ENCODE measurements around the gene NGRN.

NGRN gene

GRCh38 chr15:90309020-90309419 is 43.5 kb downstream of the NGRN start:
- in situ Hi-C loops (cut with MboI; ENCODE audit: low sequenced_read_pairs): loop anchor here (25.0 kb wide), 1 partner anchor 953 kb away; no protein-coding TSS in a partner anchor

DNA sequence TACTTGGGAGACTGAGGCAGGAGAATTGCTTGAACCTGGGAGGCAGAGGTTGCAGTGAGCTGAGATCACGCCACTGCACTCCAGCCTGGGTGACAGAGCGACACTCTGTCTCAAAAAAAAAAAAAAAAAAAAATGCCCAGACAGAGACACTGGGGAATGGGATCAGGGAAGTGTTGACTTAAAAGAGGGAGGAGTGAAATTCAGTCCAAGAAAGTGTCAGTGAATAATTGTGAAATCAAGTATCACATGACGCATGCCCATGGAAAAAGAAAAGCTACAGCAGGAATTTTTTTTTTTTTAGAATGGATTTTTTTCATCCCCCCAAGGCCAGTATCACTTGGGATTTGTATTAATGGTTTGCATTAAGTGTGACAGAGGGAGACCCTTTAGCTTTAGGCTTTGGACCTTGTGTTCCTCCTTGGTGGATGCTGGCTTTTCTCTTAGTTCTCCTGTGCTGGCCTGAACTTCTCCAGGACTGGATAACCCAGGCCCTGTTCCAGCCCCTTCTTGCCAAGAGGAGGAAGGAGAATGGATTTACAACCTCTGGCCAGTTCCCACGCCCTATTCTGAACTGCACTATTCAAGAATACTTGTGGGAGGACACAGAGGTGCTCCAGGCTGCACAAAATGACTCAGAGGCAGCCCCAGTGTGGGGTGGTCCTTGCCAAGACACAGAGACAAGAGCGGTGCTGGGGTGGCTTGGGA is 50.0 kb downstream of the NGRN start:
- in situ Hi-C loops (cut with MboI; ENCODE audit: low sequenced_read_pairs): loop anchor here (25.0 kb wide), 1 partner anchor 947 kb away; no protein-coding TSS in a partner anchor

DNA sequence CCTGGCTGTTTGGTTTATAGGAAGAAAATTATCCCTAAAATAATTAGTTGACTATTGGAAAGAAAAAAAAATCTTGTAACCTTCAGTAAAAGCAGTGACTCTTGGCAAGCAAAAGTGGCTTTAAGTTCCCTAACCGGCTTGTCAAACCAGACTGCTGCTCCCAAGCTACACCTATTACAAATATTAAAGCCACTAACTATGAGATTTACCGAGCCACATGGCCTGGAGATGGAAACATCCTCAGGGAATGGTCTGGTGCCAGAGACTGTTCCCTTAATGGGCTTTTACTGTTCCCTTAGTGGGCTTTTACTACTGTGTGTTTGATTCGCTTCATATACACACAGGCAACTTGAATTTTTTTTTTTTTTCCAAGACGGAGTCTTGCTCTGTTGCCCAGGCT is 50.7 kb downstream of the NGRN start:
- in situ Hi-C loops (cut with MboI; ENCODE audit: low sequenced_read_pairs): loop anchor here (25.0 kb wide), 1 partner anchor 946 kb away; no protein-coding TSS in a partner anchor

DNA sequence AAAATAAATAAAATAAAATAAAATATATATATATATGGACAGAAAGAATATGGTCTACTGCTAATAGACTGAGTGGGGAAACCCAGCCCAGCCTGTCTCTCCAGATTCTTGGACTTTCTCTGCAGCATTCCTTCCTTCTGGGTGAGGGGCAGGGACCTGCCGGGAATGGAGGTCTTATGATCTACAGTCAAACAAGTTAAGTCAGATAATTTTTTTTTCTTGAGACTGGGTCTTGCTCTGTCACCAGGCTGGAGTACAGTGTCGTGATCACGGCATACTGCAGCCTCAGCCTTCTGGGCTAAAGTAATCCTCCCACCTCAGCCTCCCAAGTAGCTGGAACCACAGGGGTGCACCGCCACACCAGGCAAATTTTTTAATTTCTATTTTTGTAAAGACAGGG is 53.1 kb downstream of the NGRN start:
- in situ Hi-C loops (cut with MboI; ENCODE audit: low sequenced_read_pairs): loop anchor here (25.0 kb wide), 1 partner anchor 944 kb away; no protein-coding TSS in a partner anchor

DNA sequence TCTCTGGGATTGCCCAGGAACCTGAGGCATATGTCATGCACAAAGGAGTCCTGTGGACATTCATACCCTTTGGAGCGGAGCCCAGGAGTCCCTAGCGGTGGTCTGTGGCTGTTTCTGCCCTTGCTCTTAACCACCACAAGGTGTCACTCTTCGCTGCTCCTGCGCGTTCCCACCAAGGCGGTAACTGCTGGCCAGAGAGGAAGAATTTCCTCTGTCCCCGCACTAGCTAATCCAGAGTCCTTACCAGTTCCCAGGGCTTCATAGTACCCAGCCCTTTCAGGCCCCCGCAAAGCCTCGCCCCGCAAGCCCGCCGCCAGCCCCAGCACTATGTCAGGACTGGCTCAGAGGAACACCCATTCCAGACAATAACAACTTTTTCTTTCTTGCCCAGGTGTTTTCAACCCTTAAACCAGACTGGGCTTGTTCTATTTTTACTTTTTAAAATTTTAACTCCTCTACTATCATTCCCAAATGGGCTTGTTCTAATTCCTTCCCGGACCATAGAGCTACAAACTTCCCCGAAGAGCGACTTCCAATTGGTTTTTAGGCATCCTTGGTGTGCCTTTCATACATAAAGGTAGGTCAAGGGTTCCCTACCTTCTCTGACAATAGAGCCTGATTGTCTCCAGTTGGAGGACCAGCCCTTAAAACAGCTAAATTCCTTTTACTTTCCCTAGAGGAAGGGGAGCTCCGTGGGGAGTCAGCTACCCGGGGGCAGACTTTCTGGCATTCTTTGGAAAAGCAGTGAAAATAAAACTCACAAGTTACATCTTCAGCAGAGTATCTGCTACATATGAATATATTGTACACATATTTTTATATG is 54.8 kb downstream of the NGRN start:
- in situ Hi-C loops (cut with MboI; ENCODE audit: low sequenced_read_pairs): loop anchor here (10.0 to 25.0 kb wide), 2 partner anchors 285 to 942 kb away; no protein-coding TSS in a partner anchor

DNA sequence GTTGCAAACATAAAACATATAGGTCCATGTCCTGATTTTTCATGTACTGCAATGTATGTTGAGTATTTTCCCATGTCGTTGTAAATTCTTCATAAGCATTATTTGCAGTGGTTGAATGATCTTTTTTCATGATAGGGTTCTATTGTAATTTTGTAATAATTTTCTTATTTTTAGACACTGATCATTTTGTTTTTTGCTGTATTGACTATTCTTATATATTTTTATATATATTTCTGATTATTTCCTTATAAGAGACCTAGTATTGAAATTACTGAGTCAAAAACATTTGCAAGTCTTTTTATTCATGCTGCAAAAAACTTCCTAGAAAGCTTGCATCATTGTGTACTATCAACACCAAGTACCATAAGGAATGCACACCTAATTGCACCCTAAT is 55.4 kb downstream of the NGRN start:
- in situ Hi-C loops (cut with MboI; ENCODE audit: low sequenced_read_pairs): loop anchor here (10.0 to 25.0 kb wide), 2 partner anchors 284 to 941 kb away; no protein-coding TSS in a partner anchor
